ENCODE data around the gene TRAPPC11.

The TRAPPC11 gene

GRCh38 chr4:183638436-183638835, 20.7 kb upstream of the TRAPPC11 start:
- DNase-seq: no peak

- peak; percentile 8 for DNase-seq
These were observed 19.8 kb upstream of the TRAPPC11 start for GRCh38 chr4:183639291-183639690.

- DNase-seq: no peak
These were observed 13.8 kb upstream of the TRAPPC11 start for GRCh38 chr4:183645326-183645725.

GRCh38 chr4:183657564-183657963, 1.5 kb upstream of the TRAPPC11 start:
- no peak for DNase-seq

GRCh38 chr4:183658362-183659028, 598 bp upstream of the TRAPPC11 start:
- no peak for DNase-seq

- no peak for DNase-seq
These were observed 764 bp downstream of the TRAPPC11 start for GRCh38 chr4:183659872-183660242.

GRCh38 chr4:183666088-183666487, 7.0 kb downstream of the TRAPPC11 start:
- no peak for DNase-seq

GRCh38 chr4:183670251-183670650, 11.2 kb downstream of the TRAPPC11 start:
- DNase-seq: no peak

- no peak for DNase-seq
These were observed 12.0 kb downstream of the TRAPPC11 start for GRCh38 chr4:183670960-183671555.

- DNase-seq: no peak
These were observed 15.1 kb downstream of the TRAPPC11 start for GRCh38 chr4:183674153-183674552.

- DNase-seq: no peak
These were observed 16.5 kb downstream of the TRAPPC11 start for GRCh38 chr4:183675625-183676024.

- no peak for DNase-seq
These were observed 22.0 kb downstream of the TRAPPC11 start for GRCh38 chr4:183681119-183681518.

- no peak for DNase-seq
These were observed 27.4 kb downstream of the TRAPPC11 start for GRCh38 chr4:183686461-183686860.

- DNase-seq: no peak
These were observed 29.1 kb downstream of the TRAPPC11 start for GRCh38 chr4:183688216-183688615.

- no peak for DNase-seq
These were observed 31.9 kb downstream of the TRAPPC11 start for GRCh38 chr4:183691006-183691405.

GRCh38 chr4:183691897-183692296, 32.8 kb downstream of the TRAPPC11 start:
- DNase-seq: no peak

- DNase-seq: no peak
These were observed 39.8 kb downstream of the TRAPPC11 start for GRCh38 chr4:183698909-183699308.

GRCh38 chr4:183700407-183700806, 41.3 kb downstream of the TRAPPC11 start:
- DNase-seq: no peak

- no peak for DNase-seq
These were observed 43.4 kb downstream of the TRAPPC11 start for GRCh38 chr4:183702492-183702891.

- no peak for DNase-seq
These were observed 55.5 kb downstream of the TRAPPC11 start for GRCh38 chr4:183714626-183715025.

GRCh38 chr4:183716302-183716701, 57.2 kb downstream of the TRAPPC11 start:
- DNase-seq: no peak

- DNase-seq: no peak
These were observed 59.8 kb downstream of the TRAPPC11 start for GRCh38 chr4:183718876-183719275.

GRCh38 chr4:183721207-183722081, 62.4 kb downstream of the TRAPPC11 start:
- no peak for DNase-seq
